PC-9 (cell line): ENCODE measurements around the gene ZNF518B. TPM values are rescaled to one million over a fixed set of nuclear protein-coding genes. Genes with fewer than 3 reads are reported as not detected.
"Not testable (repeated sequence)": the region's sequence is repeated elsewhere in the genome, so short reads cannot be mapped to it uniquely, and the experiment has no call there.

Source experiments
- BruUV-seq: library from RNA; stranded (reverse); fragments of 400-500 nt; replicated peaks from 2 replicates; lab custom pipeline; 2021; lab: Mats Ljungman, UMichigan
- CTCF ChIA-PET: fragments of 300-600 bp; sonication (Branson Sonifier 250); formaldehyde crosslinking; loops from one replicate; lab custom pipeline; 2022; ENCODE audit warnings: antibody characterized with exemption; lab: Charles Lee
- POLR2A ChIA-PET: fragments of 300-600 bp; sonication (Branson Sonifier 250); formaldehyde crosslinking; loops from one replicate; lab custom pipeline; 2022; ENCODE audit warnings: antibody characterized with exemption; ENCODE audit not compliant: unreplicated experiment; lab: Charles Lee
- DNase-seq, 2 experiments: peaks; one replicate each; pipeline versions ENCODE4 v3.0.0 to v3.0.0-alpha.2; 2015 to 2022; ENCODE audit warnings: mixed read lengths in 1 of 2
- H2AFZ ChIP-seq: fragments of 200-600 bp; sonication (generic); 2 replicates; pipeline ENCODE4 v1.8.1; 2017; ENCODE audit warnings: antibody characterized with exemption
- H3F3A ChIP-seq: fragments of 200-600 bp; sonication (generic); 2 replicates; pipeline ENCODE4 v1.8.1; 2017; ENCODE audit warnings: antibody characterized with exemption, mild to moderate bottlenecking, low read depth; ENCODE audit not compliant: insufficient read depth
- H3K27ac ChIP-seq: fragments of 200-600 bp; sonication (generic); 2 replicates; pipeline ENCODE4 v1.6.1; 2016; ENCODE audit warnings: mixed run types
- H3K27me3 ChIP-seq: fragments of 200-600 bp; sonication (generic); 2 replicates; pipeline ENCODE4 v1.6.1; 2016; ENCODE audit warnings: low read depth, mixed run types; ENCODE audit not compliant: insufficient read depth
- H3K36me3 ChIP-seq: fragments of 200-600 bp; sonication (generic); 2 replicates; pipeline ENCODE4 v1.6.1; 2016; ENCODE audit warnings: low read depth, mixed run types
- H3K4me1 ChIP-seq: fragments of 200-600 bp; sonication (generic); replicated peaks from 2 replicates; pipeline ENCODE4 v1.6.1; 2016; ENCODE audit warnings: mixed run types; ENCODE audit not compliant: insufficient read depth
- H3K4me2 ChIP-seq: fragments of 200-600 bp; sonication (generic); 2 replicates; pipeline ENCODE4 v1.6.1; 2017; ENCODE audit warnings: mixed run types
- H3K4me3 ChIP-seq: fragments of 200-600 bp; sonication (generic); 2 replicates; pipeline ENCODE4 v1.6.1; 2016; ENCODE audit warnings: mixed run types
- H3K79me2 ChIP-seq: fragments of 200-600 bp; sonication (generic); 2 replicates; pipeline ENCODE4 v1.6.1; 2017; ENCODE audit warnings: low read depth, mixed run types
- H3K9me2 ChIP-seq: fragments of 200-600 bp; sonication (generic); 2 replicates; pipeline ENCODE4 v1.8.1; 2017; ENCODE audit warnings: mild to moderate bottlenecking; ENCODE audit not compliant: insufficient read depth
- H3K9me3 ChIP-seq: fragments of 200-600 bp; sonication (generic); 2 replicates; pipeline ENCODE4 v1.8.1; 2016; ENCODE audit warnings: low read depth; ENCODE audit not compliant: insufficient read depth
- H4K20me1 ChIP-seq: fragments of 200-600 bp; sonication (generic); 2 replicates; pipeline ENCODE4 v1.8.1; 2017; ENCODE audit not compliant: insufficient read depth
- EZH2 ChIP-seq: fragments of 200-600 bp; sonication (generic); IDR thresholded peaks from 2 replicates; pipeline ENCODE4 v1.8.0; 2017; ENCODE audit warnings: antibody characterized with exemption, low read depth
- intact Hi-C: fragments of 100-400 bp; cut with micrococcal nuclease; formaldehyde crosslinking; loops from one replicate; pipeline ENCODE4 v1.10.0; 2022; ENCODE audit not compliant: unreplicated experiment
- total RNA-seq: library from RNA; stranded (reverse); gene quantifications from 2 replicates; pipeline ENCODE4 v1.2.3, GENCODE V29; 2021
- TF ChIP-seq, protein P1 (sequence below): fragments of 200-600 bp; sonication (generic); conservative IDR thresholded peaks from 2 replicates; pipeline ENCODE4 v1.6.1; 2017; ENCODE audit warnings: mixed run types, antibody characterized with exemption, mild to moderate bottlenecking, moderate library complexity

ZNF518B gene
- total RNA-seq, 1 experiment from 2014 or later, result 12.3 TPM

DNA sequence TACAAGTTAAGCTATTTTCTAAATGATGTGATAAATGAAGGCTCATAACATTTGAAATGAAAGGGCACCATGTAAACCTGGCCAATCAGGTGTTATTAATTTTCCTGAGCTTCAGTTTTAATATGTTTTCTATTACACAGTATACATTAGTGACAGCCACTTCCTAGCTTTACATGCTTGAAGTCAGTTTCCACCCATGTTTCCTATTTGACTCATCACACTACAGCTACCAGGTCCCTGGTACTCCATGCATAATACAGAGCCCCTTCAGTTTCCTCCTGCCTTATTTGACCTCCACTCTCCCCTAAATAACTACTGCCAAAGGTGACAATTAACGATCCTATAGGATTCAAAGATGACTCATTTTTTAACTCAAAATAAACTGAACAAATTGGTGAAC lies 18.3 kb downstream of the ZNF518B start:
- Histone ChIP-seq H3K79me2 (no peaks in the 10 kb centered on the region), H3K9me2 (no peaks in the 10 kb centered on the region), H4K20me1 (no peaks in the 10 kb centered on the region), H3K4me1 (no peaks in the 10 kb centered on the region), H3K36me3 (no peaks in the 10 kb centered on the region), H2AFZ (no peak overlapping the region), H3K4me2 (no peak overlapping the region), H3K27me3 (no peaks in the 10 kb centered on the region), H3F3A (no peaks in the 10 kb centered on the region), H3K4me3 (no peak overlapping the region), H3K9me3 (no peaks in the 10 kb centered on the region), H3K27ac (no peak overlapping the region)
- ChIA-PET POLR2A (no interaction called here), CTCF (no interaction called here)
- no peak for DNase-seq
- BruUV-seq, result no TSS peak
- TF ChIP-seq, protein P1, sequence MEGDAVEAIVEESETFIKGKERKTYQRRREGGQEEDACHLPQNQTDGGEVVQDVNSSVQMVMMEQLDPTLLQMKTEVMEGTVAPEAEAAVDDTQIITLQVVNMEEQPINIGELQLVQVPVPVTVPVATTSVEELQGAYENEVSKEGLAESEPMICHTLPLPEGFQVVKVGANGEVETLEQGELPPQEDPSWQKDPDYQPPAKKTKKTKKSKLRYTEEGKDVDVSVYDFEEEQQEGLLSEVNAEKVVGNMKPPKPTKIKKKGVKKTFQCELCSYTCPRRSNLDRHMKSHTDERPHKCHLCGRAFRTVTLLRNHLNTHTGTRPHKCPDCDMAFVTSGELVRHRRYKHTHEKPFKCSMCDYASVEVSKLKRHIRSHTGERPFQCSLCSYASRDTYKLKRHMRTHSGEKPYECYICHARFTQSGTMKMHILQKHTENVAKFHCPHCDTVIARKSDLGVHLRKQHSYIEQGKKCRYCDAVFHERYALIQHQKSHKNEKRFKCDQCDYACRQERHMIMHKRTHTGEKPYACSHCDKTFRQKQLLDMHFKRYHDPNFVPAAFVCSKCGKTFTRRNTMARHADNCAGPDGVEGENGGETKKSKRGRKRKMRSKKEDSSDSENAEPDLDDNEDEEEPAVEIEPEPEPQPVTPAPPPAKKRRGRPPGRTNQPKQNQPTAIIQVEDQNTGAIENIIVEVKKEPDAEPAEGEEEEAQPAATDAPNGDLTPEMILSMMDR, result no peak
- intact Hi-C loops, result no loop called here

GRCh38 chr4:10437735-10438134 lies 19.5 kb downstream of the ZNF518B start:
- H3K36me3 ChIP-seq, result no peaks in the 10 kb centered on the region
- ChIA-PET POLR2A (no interaction called here), CTCF (no interaction called here)
- H3F3A ChIP-seq, result no peaks in the 10 kb centered on the region
- no peak overlapping the region for H3K4me3 ChIP-seq
- DNase-seq, result no peak
- H2AFZ ChIP-seq, result no peak overlapping the region
- H3K9me2 ChIP-seq, result no peaks in the 10 kb centered on the region
- H3K4me1 ChIP-seq, result no peaks in the 10 kb centered on the region
- no peaks in the 10 kb centered on the region for H3K9me3 ChIP-seq
- no peak overlapping the region for H3K27ac ChIP-seq
- TF ChIP-seq, protein P1, result no peak
- TF ChIP-seq EZH2, result no peak
- no TSS peak for BruUV-seq
- no peaks in the 10 kb centered on the region for H3K27me3 ChIP-seq
- no peaks in the 10 kb centered on the region for H3K79me2 ChIP-seq
- intact Hi-C loops, result no loop called here
- no peaks in the 10 kb centered on the region for H4K20me1 ChIP-seq
- H3K4me2 ChIP-seq, result no peak overlapping the region

DNA sequence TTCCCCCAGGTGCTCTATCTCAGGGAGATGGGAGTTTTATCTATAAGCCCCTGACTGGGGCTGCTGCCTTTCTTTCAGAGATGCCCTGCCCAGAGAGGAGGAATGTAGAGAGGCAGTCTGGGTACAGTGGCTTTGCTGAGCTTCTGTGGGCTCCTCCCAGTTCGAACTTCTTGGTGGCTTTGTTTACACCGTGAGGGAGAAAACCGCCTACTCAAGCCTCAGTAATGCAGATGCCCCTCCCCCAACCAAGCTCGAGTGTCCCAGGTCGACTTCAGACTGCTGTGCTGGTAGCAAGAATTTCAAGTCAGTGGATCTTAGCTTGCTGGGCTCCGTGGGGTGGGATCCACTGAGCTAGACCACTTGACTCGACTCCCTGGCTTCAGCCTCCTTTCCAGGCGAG lies 29.5 kb downstream of the ZNF518B start:
- POLR2A ChIA-PET, H3K9me2 ChIP-seq, DNase-seq, H3K36me3 ChIP-seq, H3K79me2 ChIP-seq, H4K20me1 ChIP-seq, H3K9me3 ChIP-seq, H3F3A ChIP-seq, intact Hi-C loops, H2AFZ ChIP-seq, H3K4me1 ChIP-seq, BruUV-seq, H3K4me2 ChIP-seq, H3K27me3 ChIP-seq, H3K4me3 ChIP-seq, CTCF ChIA-PET, H3K27ac ChIP-seq: not testable (repeated sequence)

GRCh38 chr4:10421344-10422055 lies 35.7 kb downstream of the ZNF518B start:
- TF ChIP-seq EZH2, result no peak
- TF ChIP-seq, protein P1, result no peak
- ChIA-PET POLR2A (no interaction called here), CTCF (no interaction called here)
- Histone ChIP-seq H3K4me2 (no peak overlapping the region), H3K36me3 (no peaks in the 10 kb centered on the region), H3K4me3 (no peak overlapping the region), H3K27ac (no peak overlapping the region), H3K79me2 (no peaks in the 10 kb centered on the region), H2AFZ (no peak overlapping the region), H4K20me1 (no peaks in the 10 kb centered on the region), H3K9me2 (no peaks in the 10 kb centered on the region), H3K4me1 (no peaks in the 10 kb centered on the region), H3F3A (no peaks in the 10 kb centered on the region), H3K9me3 (no peaks in the 10 kb centered on the region), H3K27me3 (no peaks in the 10 kb centered on the region)
- intact Hi-C loops, result no loop called here
- BruUV-seq, result no TSS peak
- DNase-seq, result no peak
